Kidney epithelial cell (primary cell): ENCODE data around the gene DHTKD1. TPM values are rescaled to one million over a fixed set of nuclear protein-coding genes. Genes with fewer than 3 reads are reported as not detected.
"Not testable (repeated sequence)": the region's sequence is repeated elsewhere in the genome, so short reads cannot be mapped to it uniquely, and the experiment has no call there.

Experiments used
- DNase-seq: peaks from one replicate; pipeline ENCODE4 v3.0.0-alpha.2; 2010; ENCODE audit warnings: low read depth
- H3K27me3 ChIP-seq: 2 replicates; pipeline ENCODE4 v1.6.0; 2011; ENCODE audit warnings: low read length; ENCODE audit not compliant: control insufficient read depth, insufficient read depth
- H3K36me3 ChIP-seq: 2 replicates; pipeline ENCODE4 v1.5.1; 2011; ENCODE audit warnings: low read length; ENCODE audit not compliant: control insufficient read depth, insufficient read depth
- H3K4me3 ChIP-seq: 2 replicates; pipeline ENCODE4 v1.5.1; 2011; ENCODE audit warnings: low read depth, mild to moderate bottlenecking, control low read depth, low read length
- CTCF ChIP-seq: IDR thresholded peaks from 2 replicates; pipeline ENCODE4 v1.5.1; 2011; ENCODE audit warnings: mild to moderate bottlenecking, moderate library complexity, low read length, control low read depth, inconsistent platforms; ENCODE audit not compliant: insufficient read depth, poor library complexity, severe bottlenecking
- total RNA-seq: library from RNA; depleted of rRNA; stranded (reverse); fragments of >200 nt; gene quantifications from 2 replicates; pipeline ENCODE4 v1.2.3, GENCODE V29; 2015

The DHTKD1 gene
- total RNA-seq, 1 donor from 2014 or later, result 17.3 TPM

GRCh38 chr10:12073526-12073925, 4.8 kb downstream of the DHTKD1 start:
- Histone ChIP-seq H3K4me3 (no peak overlapping the region), H3K36me3 (no peaks in the 10 kb centered on the region), H3K27me3 (no peaks in the 10 kb centered on the region)
- no peak for TF ChIP-seq CTCF
- DNase-seq, result no peak

- Histone ChIP-seq H3K36me3 (no peaks in the 10 kb centered on the region), H3K27me3 (no peaks in the 10 kb centered on the region)
- TF ChIP-seq CTCF, result no peak
Measured at GRCh38 chr10:12077580-12078180, 8.9 kb downstream of the DHTKD1 start.

GRCh38 chr10:12081470-12081869, 12.7 kb downstream of the DHTKD1 start:
- TF ChIP-seq CTCF, result no peak
- H3K27me3 ChIP-seq, result no peaks in the 10 kb centered on the region
- H3K4me3 ChIP-seq, result no peak overlapping the region
- no peak for DNase-seq
- H3K36me3 ChIP-seq, result no peaks in the 10 kb centered on the region

More at GRCh38 chr10:12077580-12078180, 8.9 kb downstream of the DHTKD1 start:
- DNase-seq, result no peak
- no peak overlapping the region for H3K4me3 ChIP-seq

- Histone ChIP-seq H3K36me3 (no peaks in the 10 kb centered on the region), H3K27me3 (no peaks in the 10 kb centered on the region), H3K4me3 (no peak overlapping the region)
- no peak for TF ChIP-seq CTCF
- no peak for DNase-seq
Measured at GRCh38 chr10:12081879-12082557, 13.3 kb downstream of the DHTKD1 start.

- Histone ChIP-seq H3K36me3 (no peaks in the 10 kb centered on the region), H3K27me3 (no peaks in the 10 kb centered on the region), H3K4me3 (no peak overlapping the region)
- no peak for DNase-seq
- TF ChIP-seq CTCF, result no peak
Measured at GRCh38 chr10:12088919-12089318, 20.2 kb downstream of the DHTKD1 start.

GRCh38 chr10:12091421-12091820, 22.7 kb downstream of the DHTKD1 start:
- no peak for TF ChIP-seq CTCF
- no peak for DNase-seq
- no peak overlapping the region for H3K4me3 ChIP-seq
- no peaks in the 10 kb centered on the region for H3K27me3 ChIP-seq
- no peaks in the 10 kb centered on the region for H3K36me3 ChIP-seq

- not testable (repeated sequence) for H3K4me3 ChIP-seq, H3K36me3 ChIP-seq, DNase-seq, H3K27me3 ChIP-seq
Measured at GRCh38 chr10:12097361-12097760, 28.6 kb downstream of the DHTKD1 start.
